IMR-90 (cell line): Measurements from ENCODE around the gene PPA2. TPM values are rescaled to one million over a fixed set of nuclear protein-coding genes. Genes with fewer than 3 reads are reported as not detected.

ENCODE experiments used
- ATAC-seq: fragments of 200-7000 bp; cut with Tn5 transposase; 2 replicates; pipeline ENCODE4 v1.9.1; 2020; ENCODE audit warnings: low read depth, mild to moderate bottlenecking, moderate library complexity
- BruUV-seq: library from RNA; stranded (reverse); fragments of 400-500 nt; replicated peaks from 2 replicates; lab custom pipeline; 2021; lab: Mats Ljungman, UMichigan
- CTCF ChIA-PET: fragments of 300-600 bp; formaldehyde crosslinking; extraction: SDS; loops from one replicate; lab custom pipeline; 2021; ENCODE audit warnings: antibody characterized with exemption; lab: Yijun Ruan, JAX
- POLR2A ChIA-PET: fragments of 300-600 bp; sonication (Branson Sonifier 250); formaldehyde crosslinking; loops from one replicate; lab custom pipeline; 2022; ENCODE audit warnings: antibody characterized with exemption; ENCODE audit not compliant: unreplicated experiment; lab: Charles Lee
- DNase-seq: peaks from one replicate; pipeline ENCODE4 v3.0.0; 2013
- H2AFZ ChIP-seq: replicated peaks from 2 replicates; pipeline ENCODE3; 2013; ENCODE audit warnings: low read length, mild to moderate bottlenecking; ENCODE audit not compliant: poor library complexity
- H2AK5ac ChIP-seq: 2 replicates; pipeline ENCODE4 v1.6.1; 2013; ENCODE audit warnings: low read depth, low read length, inconsistent platforms
- H2AK9ac ChIP-seq: replicated peaks from 2 replicates; pipeline ENCODE3; 2013; ENCODE audit warnings: mild to moderate bottlenecking, low read depth, low read length, moderate library complexity; ENCODE audit not compliant: poor library complexity
- H2BK120ac ChIP-seq: 2 replicates; pipeline ENCODE4 v1.6.1; 2013; ENCODE audit warnings: low read depth, low read length, inconsistent platforms
- H2BK15ac ChIP-seq: 3 replicates; pipeline ENCODE4 v1.6.1; 2013; ENCODE audit warnings: low read depth, low read length, inconsistent platforms
- H2BK20ac ChIP-seq: 2 replicates; pipeline ENCODE4 v1.6.1; 2013; ENCODE audit warnings: low read depth, mild to moderate bottlenecking, inconsistent platforms, low read length, moderate library complexity
- H2BK5ac ChIP-seq: 2 replicates; pipeline ENCODE4 v1.6.1; 2013; ENCODE audit warnings: mild to moderate bottlenecking, low read depth, low read length, inconsistent platforms; ENCODE audit not compliant: poor library complexity, severe bottlenecking
- H3K14ac ChIP-seq: replicated peaks from 2 replicates; pipeline ENCODE4 v1.6.1; 2013; ENCODE audit warnings: low read depth, low read length, inconsistent platforms
- H3K18ac ChIP-seq: 2 replicates; pipeline ENCODE4 v1.6.1; 2013; ENCODE audit warnings: low read depth, low read length, control low read depth
- H3K23ac ChIP-seq: 2 replicates; pipeline ENCODE4 v1.6.1; 2013; ENCODE audit warnings: low read depth, low read length, inconsistent platforms
- H3K27ac ChIP-seq: 2 replicates; pipeline ENCODE4 v1.5.1; 2013; ENCODE audit warnings: mild to moderate bottlenecking, control low read depth, low read length; ENCODE audit not compliant: insufficient read depth
- H3K27me3 ChIP-seq: 2 replicates; pipeline ENCODE4 v1.6.1; 2013; ENCODE audit warnings: low read length; ENCODE audit not compliant: control insufficient read depth, insufficient read depth
- H3K36me3 ChIP-seq: 2 replicates; pipeline ENCODE4 v1.6.1; 2013; ENCODE audit warnings: low read length, mixed read lengths; ENCODE audit not compliant: control insufficient read depth, insufficient read depth
- H3K4ac ChIP-seq: 2 replicates; pipeline ENCODE4 v1.6.1; 2013; ENCODE audit warnings: low read depth, low read length, inconsistent platforms
- H3K4me1 ChIP-seq: 2 replicates; pipeline ENCODE4 v1.6.1; 2013; ENCODE audit warnings: low read length, mixed read lengths; ENCODE audit not compliant: control insufficient read depth, insufficient read depth
- H3K4me2 ChIP-seq: 2 replicates; pipeline ENCODE4 v1.6.1; 2013; ENCODE audit warnings: low read depth, mild to moderate bottlenecking, control low read depth, low read length, moderate library complexity
- H3K4me3 ChIP-seq: 2 replicates; pipeline ENCODE4 v1.5.1; 2013; ENCODE audit warnings: low read depth, mild to moderate bottlenecking, control low read depth, low read length, moderate library complexity; ENCODE audit not compliant: insufficient read depth
- H3K56ac ChIP-seq: 2 replicates; pipeline ENCODE4 v1.6.1; 2013; ENCODE audit warnings: low read length, inconsistent platforms; ENCODE audit not compliant: insufficient read depth; ENCODE audit errors: extremely low read depth
- H3K79me1 ChIP-seq, 2 experiments: 2 replicates each; pipeline ENCODE4 v1.6.1; 2013; ENCODE audit warnings: low read length in 2 of 2, inconsistent platforms in 1 of 2, low read depth in 1 of 2
- H3K9ac ChIP-seq: 2 replicates; pipeline ENCODE4 v1.6.1; 2013; ENCODE audit warnings: low read depth, low read length, control low read depth
- H3K9me1 ChIP-seq: 2 replicates; pipeline ENCODE4 v1.6.1; 2013; ENCODE audit warnings: low read length, inconsistent platforms; ENCODE audit not compliant: insufficient read depth
- H3K9me3 ChIP-seq: 2 replicates; pipeline ENCODE4 v1.6.1; 2013; ENCODE audit warnings: low read length; ENCODE audit not compliant: control insufficient read depth, insufficient read depth
- H4K20me1 ChIP-seq: 2 replicates; pipeline ENCODE4 v1.6.1; 2013; ENCODE audit warnings: low read length, inconsistent platforms; ENCODE audit not compliant: insufficient read depth
- H4K5ac ChIP-seq: 2 replicates; pipeline ENCODE4 v1.6.1; 2013; ENCODE audit warnings: mild to moderate bottlenecking, low read depth, low read length, control low read depth
- H4K8ac ChIP-seq, 2 experiments: 2 replicates each; pipeline ENCODE4 v1.6.1; 2013; ENCODE audit warnings: low read depth in 2 of 2, low read length in 2 of 2, control low read depth in 1 of 2, inconsistent platforms in 1 of 2
- H4K91ac ChIP-seq: 2 replicates; pipeline ENCODE4 v1.6.1; 2013; ENCODE audit warnings: low read depth, low read length, inconsistent platforms; ENCODE audit not compliant: insufficient read depth
- CHD1 ChIP-seq: IDR thresholded peaks from 2 replicates; pipeline ENCODE4 v1.6.1; 2012; ENCODE audit warnings: low read depth, low read length, improper control_type of control experiment
- FOS ChIP-seq: fragments of 150-350 bp; IDR thresholded peaks from 2 replicates; pipeline ENCODE4 v1.6.1; 2016; ENCODE audit warnings: low read depth, low read length
- MAZ ChIP-seq: IDR thresholded peaks from 2 replicates; pipeline ENCODE4 v1.6.1; 2012; ENCODE audit warnings: low read depth, mild to moderate bottlenecking, low read length, improper control_type of control experiment, moderate library complexity, borderline replicate concordance
- NFE2L2 ChIP-seq: fragments of 150-350 bp; IDR thresholded peaks from 2 replicates; pipeline ENCODE4 v1.6.1; 2016; ENCODE audit warnings: low read depth, mild to moderate bottlenecking, low read length
- POLR2A ChIP-seq: IDR thresholded peaks from 2 replicates; pipeline ENCODE4 v1.6.1; 2012; ENCODE audit warnings: mild to moderate bottlenecking, low read depth, low read length
- RCOR1 ChIP-seq: IDR thresholded peaks from 2 replicates; pipeline ENCODE4 v1.6.1; 2012; ENCODE audit warnings: mild to moderate bottlenecking, low read length, improper control_type of control experiment; ENCODE audit not compliant: insufficient replicate concordance
- dilution Hi-C: fragments of 300-500 bp; cut with HindIII; formaldehyde crosslinking; loops from one replicate; pipeline ENCODE4 v1.14.3; 2018; ENCODE audit warnings: low sequenced_read_pairs; ENCODE audit not compliant: unreplicated experiment
- in situ Hi-C: fragments of 300-500 bp; cut with MboI; formaldehyde crosslinking; loops from 3 replicates; pipeline ENCODE4 v1.14.3; 2019; ENCODE audit warnings: low sequenced_read_pairs, inconsistent platforms, mixed read lengths
- intact Hi-C: fragments of 100-400 bp; cut with micrococcal nuclease; formaldehyde crosslinking; loops from 2 replicates; pipeline ENCODE4 v1.10.0; 2022
- polyA plus RNA-seq, 3 experiments: library from polyadenylated mRNA; depleted of rRNA; stranded (reverse); fragments of >200 nt; gene quantifications; 2 replicates each; pipeline ENCODE4 v1.2.3, GENCODE V29; 2012; ENCODE audit warnings: low replicate concordance in 1 of 3
- total RNA-seq: library from RNA; depleted of rRNA; stranded (reverse); fragments of >200 nt; gene quantifications from 2 replicates; pipeline ENCODE4 v1.2.3, GENCODE V29; 2012
- TF ChIP-seq, protein P1 (sequence below): fragments of 150-350 bp; IDR thresholded peaks from 2 replicates; pipeline ENCODE4 v1.6.1; 2016; ENCODE audit warnings: low read depth, mild to moderate bottlenecking, low read length, moderate library complexity, borderline replicate concordance

Gene PPA2
- total and polyA plus RNA-seq, 2 of the 4 experiments (the other 2 are of a cell fraction), result 43.1 to 52.5 TPM

GRCh38 chr4:105357258-105357980 lies 116.4 kb downstream of the PPA2 start:
- H3K14ac ChIP-seq, result no peak overlapping the region
- intact Hi-C loops, result no loop called here
- POLR2A ChIA-PET, result no interaction called here

More at GRCh38 chr4:105357258-105357980, 116.4 kb downstream of the PPA2 start:
- no peaks in the 10 kb centered on the region for H3K9me1 ChIP-seq
- H3K4me2 ChIP-seq, result no peak overlapping the region
- H2AK9ac ChIP-seq, result no peak overlapping the region
- no peaks in the 10 kb centered on the region for H3K9me3 ChIP-seq
- DNase-seq (no peak), ATAC-seq (no peak)
- H2BK20ac ChIP-seq, result no peak overlapping the region
- peaks cover 1% of the 10 kb centered on the region; the same call in 1 of the 2 replicates for H3K4me1 ChIP-seq
- in situ Hi-C loops (no loop called here), dilution Hi-C loops (no loop called here)
- H3K9ac ChIP-seq, result no peak overlapping the region
- H4K5ac ChIP-seq, result no peak overlapping the region
- BruUV-seq, result no TSS peak
- no peak overlapping the region for H2AK5ac ChIP-seq
- H3K18ac ChIP-seq, result no peak overlapping the region
- CTCF ChIA-PET, result no interaction called here
- H2AFZ ChIP-seq, result no peak overlapping the region
- no peak overlapping the region for H3K4ac ChIP-seq
- peaks cover 4% of the 10 kb centered on the region for H3K36me3 ChIP-seq
- TF ChIP-seq FOS (no peak), MAZ (no peak), POLR2A (no peak), RCOR1 (no peak), NFE2L2 (no peak), CHD1 (no peak)
- TF ChIP-seq, protein P1, sequence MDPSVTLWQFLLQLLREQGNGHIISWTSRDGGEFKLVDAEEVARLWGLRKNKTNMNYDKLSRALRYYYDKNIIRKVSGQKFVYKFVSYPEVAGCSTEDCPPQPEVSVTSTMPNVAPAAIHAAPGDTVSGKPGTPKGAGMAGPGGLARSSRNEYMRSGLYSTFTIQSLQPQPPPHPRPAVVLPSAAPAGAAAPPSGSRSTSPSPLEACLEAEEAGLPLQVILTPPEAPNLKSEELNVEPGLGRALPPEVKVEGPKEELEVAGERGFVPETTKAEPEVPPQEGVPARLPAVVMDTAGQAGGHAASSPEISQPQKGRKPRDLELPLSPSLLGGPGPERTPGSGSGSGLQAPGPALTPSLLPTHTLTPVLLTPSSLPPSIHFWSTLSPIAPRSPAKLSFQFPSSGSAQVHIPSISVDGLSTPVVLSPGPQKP, result no peak
- no peak overlapping the region for H2BK15ac ChIP-seq
- no peak overlapping the region for H3K23ac ChIP-seq
- no peak overlapping the region for H2BK5ac ChIP-seq
- no peak overlapping the region for H4K91ac ChIP-seq
- H4K8ac ChIP-seq, result no peak overlapping the region
- no peaks in the 10 kb centered on the region for H3K79me1 ChIP-seq
- no peak overlapping the region for H3K27ac ChIP-seq
- H4K20me1 ChIP-seq, result no peaks in the 10 kb centered on the region
- H3K27me3 ChIP-seq, result no peaks in the 10 kb centered on the region
- H2BK120ac ChIP-seq, result no peak overlapping the region
- H3K4me3 ChIP-seq, result no peak overlapping the region
- H3K56ac ChIP-seq, result no peak overlapping the region
